ENCODE data around the gene RAB42.

RAB42 gene

GRCh38 chr1:28601696-28602095 lies 9.6 kb downstream of the RAB42 start:
- Mint-ChIP-seq H3K4me1 (ENCODE audit: low read depth) (peaks cover 15% of the 10 kb centered on the region), H3K9me3 (no peaks in the 10 kb centered on the region), H3K27me3 (ENCODE audit: low read depth) (no peaks in the 10 kb centered on the region), H3K27ac (no peak overlapping the region), H3K4me3 (no peak overlapping the region), H3K36me3 (ENCODE audit: low read depth) (peaks cover 24% of the 10 kb centered on the region)

GRCh38 chr1:28602536-28603439 lies 10.7 kb downstream of the RAB42 start:
- peaks cover 24% of the 10 kb centered on the region for H3K36me3 Mint-ChIP-seq (ENCODE audit: low read depth)
- peaks cover 15% of the 10 kb centered on the region for H3K4me1 Mint-ChIP-seq (ENCODE audit: low read depth)
- no peaks in the 10 kb centered on the region for H3K9me3 Mint-ChIP-seq
- H3K27ac Mint-ChIP-seq, result peak overlapping the region; percentile 9
- H3K27me3 Mint-ChIP-seq (ENCODE audit: low read depth), result no peaks in the 10 kb centered on the region
- no peak overlapping the region for H3K4me3 Mint-ChIP-seq

GRCh38 chr1:28604411-28604810 lies 12.3 kb downstream of the RAB42 start:
- Mint-ChIP-seq H3K4me3 (no peak overlapping the region), H3K4me1 (ENCODE audit: low read depth) (peaks cover 8% of the 10 kb centered on the region), H3K27me3 (ENCODE audit: low read depth) (no peaks in the 10 kb centered on the region), H3K36me3 (ENCODE audit: low read depth) (peaks cover 21% of the 10 kb centered on the region), H3K27ac (no peak overlapping the region), H3K9me3 (no peaks in the 10 kb centered on the region)

GRCh38 chr1:28604962-28605361 lies 12.9 kb downstream of the RAB42 start:
- H3K36me3 Mint-ChIP-seq (ENCODE audit: low read depth), result peaks cover 23% of the 10 kb centered on the region
- peaks cover 5% of the 10 kb centered on the region for H3K4me1 Mint-ChIP-seq (ENCODE audit: low read depth)
- no peak overlapping the region for H3K27ac Mint-ChIP-seq
- no peak overlapping the region for H3K4me3 Mint-ChIP-seq
- H3K27me3 Mint-ChIP-seq (ENCODE audit: low read depth), result no peaks in the 10 kb centered on the region
- no peaks in the 10 kb centered on the region for H3K9me3 Mint-ChIP-seq

GRCh38 chr1:28606771-28607170 lies 14.7 kb downstream of the RAB42 start:
- peaks cover 27% of the 10 kb centered on the region for H3K36me3 Mint-ChIP-seq (ENCODE audit: low read depth)
- no peaks in the 10 kb centered on the region for H3K27me3 Mint-ChIP-seq (ENCODE audit: low read depth)
- H3K27ac Mint-ChIP-seq, result no peak overlapping the region
- H3K4me3 Mint-ChIP-seq, result no peak overlapping the region
- no peaks in the 10 kb centered on the region for H3K9me3 Mint-ChIP-seq
- H3K4me1 Mint-ChIP-seq (ENCODE audit: low read depth), result peaks cover 1% of the 10 kb centered on the region

GRCh38 chr1:28613175-28613574 lies 21.1 kb downstream of the RAB42 start:
- Mint-ChIP-seq H3K27me3 (ENCODE audit: low read depth) (no peaks in the 10 kb centered on the region), H3K27ac (no peak overlapping the region), H3K36me3 (ENCODE audit: low read depth) (peaks cover 26% of the 10 kb centered on the region)

GRCh38 chr1:28631713-28632112 lies 39.6 kb downstream of the RAB42 start:
- Mint-ChIP-seq H3K4me1 (ENCODE audit: low read depth) (peaks cover 6% of the 10 kb centered on the region), H3K27me3 (ENCODE audit: low read depth) (no peaks in the 10 kb centered on the region), H3K27ac (no peak overlapping the region)

More at GRCh38 chr1:28613175-28613574, 21.1 kb downstream of the RAB42 start:
- no peak overlapping the region for H3K4me3 Mint-ChIP-seq
- H3K4me1 Mint-ChIP-seq (ENCODE audit: low read depth), result no peaks in the 10 kb centered on the region
- no peaks in the 10 kb centered on the region for H3K9me3 Mint-ChIP-seq

GRCh38 chr1:28632560-28632959 lies 40.5 kb downstream of the RAB42 start:
- Mint-ChIP-seq H3K4me3 (no peak overlapping the region), H3K9me3 (no peaks in the 10 kb centered on the region), H3K27ac (peak overlapping the region; percentile 2), H3K4me1 (ENCODE audit: low read depth) (peaks cover 6% of the 10 kb centered on the region), H3K36me3 (ENCODE audit: low read depth) (peaks cover 3% of the 10 kb centered on the region), H3K27me3 (ENCODE audit: low read depth) (no peaks in the 10 kb centered on the region)

More at GRCh38 chr1:28631713-28632112, 39.6 kb downstream of the RAB42 start:
- Mint-ChIP-seq H3K36me3 (ENCODE audit: low read depth) (peaks cover 3% of the 10 kb centered on the region), H3K9me3 (no peaks in the 10 kb centered on the region), H3K4me3 (no peak overlapping the region)

- Mint-ChIP-seq H3K4me1 (ENCODE audit: low read depth) (peaks cover 34% of the 10 kb centered on the region), H3K27ac (no peak overlapping the region), H3K4me3 (peak overlapping the region; percentile 44), H3K9me3 (no peaks in the 10 kb centered on the region), H3K27me3 (ENCODE audit: low read depth) (no peaks in the 10 kb centered on the region), H3K36me3 (ENCODE audit: low read depth) (peaks cover 6% of the 10 kb centered on the region)
These were observed 48.7 kb downstream of the RAB42 start for GRCh38 chr1:28640766-28641165.

GRCh38 chr1:28642056-28642846 lies 50.2 kb downstream of the RAB42 start:
- Mint-ChIP-seq H3K27me3 (ENCODE audit: low read depth) (no peaks in the 10 kb centered on the region), H3K4me1 (ENCODE audit: low read depth) (peaks cover 35% of the 10 kb centered on the region), H3K9me3 (no peaks in the 10 kb centered on the region)

GRCh38 chr1:28642847-28643635 lies 51.0 kb downstream of the RAB42 start, which contains the start of gene TAF12:
TAF12 (minus strand) TSS chr1:28643067; CDS start chr1:28622081, 20,986 bp downstream.
- peak within 1 kb of the TSS; percentile 98 for H3K27ac Mint-ChIP-seq
- H3K27me3 Mint-ChIP-seq (ENCODE audit: low read depth), result no peaks in the 10 kb centered on the region
- peaks cover 41% of the 10 kb centered on the region for H3K4me1 Mint-ChIP-seq (ENCODE audit: low read depth)
- H3K4me3 Mint-ChIP-seq, result peak within 1 kb of the TSS; percentile 99
- peaks cover 6% of the 10 kb centered on the region for H3K36me3 Mint-ChIP-seq (ENCODE audit: low read depth)
- no peaks in the 10 kb centered on the region for H3K9me3 Mint-ChIP-seq

More at GRCh38 chr1:28642056-28642846, 50.2 kb downstream of the RAB42 start:
- Mint-ChIP-seq H3K4me3 (peak overlapping the region; percentile 99), H3K36me3 (ENCODE audit: low read depth) (peaks cover 6% of the 10 kb centered on the region), H3K27ac (peak overlapping the region; percentile 98)

- H3K9me3 Mint-ChIP-seq, result no peaks in the 10 kb centered on the region
- H3K36me3 Mint-ChIP-seq (ENCODE audit: low read depth), result peaks cover 6% of the 10 kb centered on the region
- peaks cover 5% of the 10 kb centered on the region for H3K27me3 Mint-ChIP-seq (ENCODE audit: low read depth)
- H3K4me3 Mint-ChIP-seq, result peak overlapping the region; percentile 99
- H3K27ac Mint-ChIP-seq, result peak overlapping the region; percentile 98
- H3K4me1 Mint-ChIP-seq (ENCODE audit: low read depth), result peaks cover 49% of the 10 kb centered on the region
These were observed 52.4 kb downstream of the RAB42 start for GRCh38 chr1:28644494-28644893.

Data from T-helper 1 cell treated with Interleukin-12 subunit alpha and Interleukin-12 subunit beta and Interleukin-4 antibody, amounts not matched to agents 30 μg/mL and 1 μg/mL, for 36 hours (primary cell).